Activated CD4-positive, alpha-beta memory T cell treated with anti-CD3 and anti-CD28 coated beads, Interleukin-2, amount 10 ng/mL, durations not matched to agents 7 days and 5 days (primary cell): ENCODE results near the gene CA11. TPM values are rescaled to one million over a fixed set of nuclear protein-coding genes. Genes with fewer than 3 reads are reported as not detected.
"Not testable (repeated sequence)": the region's sequence is repeated elsewhere in the genome, so short reads cannot be mapped to it uniquely, and the experiment has no call there.

Experiments used
- CTCF ChIA-PET: fragments of 350-600 bp; sonication (Branson Sonifier 250); formaldehyde crosslinking; loops from one replicate; lab custom pipeline; 2021; ENCODE audit warnings: antibody characterized with exemption, inconsistent platforms; lab: Charles Lee
- POLR2A ChIA-PET: fragments of 350-600 bp; sonication (Branson Sonifier 250); formaldehyde crosslinking; loops from one replicate; lab custom pipeline; 2021; ENCODE audit warnings: antibody characterized with exemption; lab: Charles Lee
- DNase-seq: peaks from one replicate; pipeline ENCODE4 v3.0.0-alpha.2; 2020
- H3K27ac Mint-ChIP-seq: one replicate; pipeline ENCODE4 v1.8.0; 2021; ENCODE audit warnings: mild to moderate bottlenecking, mixed read lengths
- H3K27me3 Mint-ChIP-seq: one replicate; pipeline ENCODE4 v1.8.0; 2021; ENCODE audit warnings: mixed read lengths
- H3K36me3 Mint-ChIP-seq: one replicate; pipeline ENCODE4 v1.8.0; 2021; ENCODE audit warnings: low read depth, mixed read lengths
- H3K4me1 Mint-ChIP-seq: one replicate; pipeline ENCODE4 v1.8.0; 2021; ENCODE audit warnings: mixed read lengths
- H3K4me3 Mint-ChIP-seq: one replicate; pipeline ENCODE4 v1.8.0; 2021; ENCODE audit warnings: mild to moderate bottlenecking, mixed read lengths
- H3K9me3 Mint-ChIP-seq: one replicate; pipeline ENCODE4 v1.8.0; 2021; ENCODE audit warnings: mixed read lengths
- total RNA-seq, 2 experiments: library from RNA; stranded (reverse); gene quantifications; one replicate each; pipeline ENCODE4 v1.2.3, GENCODE V29; 2021

CA11 gene
- total RNA-seq, 2 experiments from 2014 or later: 3.9 to 4.5 TPM

- no peaks in the 10 kb centered on the region for H3K9me3 Mint-ChIP-seq
- peak within 1 kb of the TSS; percentile 85 for H3K4me3 Mint-ChIP-seq
- H3K27me3 Mint-ChIP-seq: no peaks in the 10 kb centered on the region
- CTCF ChIA-PET: interaction anchor here (2.1 kb wide), 1 partner anchor 13 kb away, joined by 7 read pairs; no protein-coding TSS in a partner anchor
- no peak for DNase-seq
- peaks cover 48% of the 10 kb centered on the region for H3K4me1 Mint-ChIP-seq
- peak within 1 kb of the TSS; percentile 92 for H3K27ac Mint-ChIP-seq
- H3K36me3 Mint-ChIP-seq: no peaks in the 10 kb centered on the region
- POLR2A ChIA-PET: interaction anchor here (1.5 to 2.3 kb wide), 4 partner anchors 9 to 20 kb away, joined by 6 to 15 read pairs (median 12); partner anchors contain the start of genes CA11, RPL18 and SPHK2
Observed at GRCh38 chr19:48636859-48637448, 9.0 kb downstream of the CA11 start, which contains the start of gene DBP. Gene DBP (minus strand): TSS chr19:48637379. CDS start chr19:48636994, 385 bp downstream.

GRCh38 chr19:48635966-48636858 lies 9.8 kb downstream of the CA11 start:
- no peaks in the 10 kb centered on the region for H3K36me3 Mint-ChIP-seq
- POLR2A ChIA-PET: interaction anchor here (1.5 to 2.3 kb wide), 4 partner anchors 8 to 19 kb away, joined by 6 to 15 read pairs (median 12); partner anchors contain the start of genes CA11, RPL18 and SPHK2
- H3K9me3 Mint-ChIP-seq: no peaks in the 10 kb centered on the region
- H3K27me3 Mint-ChIP-seq: no peaks in the 10 kb centered on the region
- H3K27ac Mint-ChIP-seq: peak overlapping the region; percentile 73
- CTCF ChIA-PET: interaction anchor here (2.1 kb wide), 1 partner anchor 13 kb away, joined by 7 read pairs; no protein-coding TSS in a partner anchor
- peaks cover 48% of the 10 kb centered on the region for H3K4me1 Mint-ChIP-seq
- peak overlapping the region; percentile 85 for H3K4me3 Mint-ChIP-seq
- DNase-seq: peak; percentile 40

- peaks cover under 1% of the 10 kb centered on the region for H3K36me3 Mint-ChIP-seq
Observed at GRCh38 chr19:48635263-48635965, 10.6 kb downstream of the CA11 start.

GRCh38 chr19:48634424-48635262 lies 11.3 kb downstream of the CA11 start:
- H3K4me1 Mint-ChIP-seq: peaks cover 53% of the 10 kb centered on the region
- H3K9me3 Mint-ChIP-seq: no peaks in the 10 kb centered on the region
- DNase-seq: peak; percentile 93
- POLR2A ChIA-PET: interaction anchor here (0.6 to 4.7 kb wide), 5 partner anchors 9 to 17 kb away, joined by 3 to 47 read pairs (median 4); partner anchors contain the start of genes CA11, RPL18 and SPHK2
- H3K36me3 Mint-ChIP-seq: peaks cover 4% of the 10 kb centered on the region
- H3K27ac Mint-ChIP-seq: peak overlapping the region; percentile 84
- CTCF ChIA-PET: interaction anchor here (0.6 to 2.0 kb wide), 5 partner anchors 11 to 76 kb away, joined by 3 to 11 read pairs (median 3); partner anchors contain the start of genes CA11, RPL18 and SPHK2
- H3K4me3 Mint-ChIP-seq: peak overlapping the region; percentile 70
- H3K27me3 Mint-ChIP-seq: no peaks in the 10 kb centered on the region

More at GRCh38 chr19:48635263-48635965, 10.6 kb downstream of the CA11 start:
- H3K4me3 Mint-ChIP-seq: peak overlapping the region; percentile 85
- no peaks in the 10 kb centered on the region for H3K9me3 Mint-ChIP-seq
- ChIA-PET CTCF (no interaction called here), POLR2A (interaction anchor here (3.1 to 4.7 kb wide), 2 partner anchors 12 to 17 kb away, joined by 15 to 47 read pairs; partner anchors contain the start of genes RPL18 and SPHK2)
- no peaks in the 10 kb centered on the region for H3K27me3 Mint-ChIP-seq
- DNase-seq: peak; percentile 79
- H3K4me1 Mint-ChIP-seq: peaks cover 54% of the 10 kb centered on the region
- peak overlapping the region; percentile 84 for H3K27ac Mint-ChIP-seq

GRCh38 chr19:48634036-48634342 lies 12.0 kb downstream of the CA11 start:
- POLR2A ChIA-PET: interaction anchor here (0.6 to 4.7 kb wide), 5 partner anchors 9 to 16 kb away, joined by 3 to 47 read pairs (median 4); partner anchors contain the start of genes CA11, RPL18 and SPHK2
- H3K27ac Mint-ChIP-seq: peak overlapping the region; percentile 84
- peak overlapping the region; percentile 70 for H3K4me3 Mint-ChIP-seq
- peaks cover 4% of the 10 kb centered on the region for H3K36me3 Mint-ChIP-seq
- no peaks in the 10 kb centered on the region for H3K9me3 Mint-ChIP-seq
- CTCF ChIA-PET: interaction anchor here (0.7 to 2.0 kb wide), 4 partner anchors 10 to 15 kb away, joined by 3 to 11 read pairs (median 6); partner anchors contain the start of genes CA11, RPL18 and SPHK2
- H3K27me3 Mint-ChIP-seq: no peaks in the 10 kb centered on the region
- no peak for DNase-seq
- peaks cover 49% of the 10 kb centered on the region for H3K4me1 Mint-ChIP-seq

GRCh38 chr19:48633148-48634035 lies 12.6 kb downstream of the CA11 start:
- Mint-ChIP-seq H3K9me3 (no peaks in the 10 kb centered on the region), H3K27ac (peak overlapping the region; percentile 84), H3K27me3 (no peaks in the 10 kb centered on the region), H3K36me3 (peaks cover 4% of the 10 kb centered on the region), H3K4me3 (no peak overlapping the region), H3K4me1 (peaks cover 45% of the 10 kb centered on the region)
- POLR2A ChIA-PET: interaction anchor here (0.6 to 4.7 kb wide), 6 partner anchors 8 to 15 kb away, joined by 3 to 47 read pairs (median 4); partner anchors contain the start of genes CA11, RPL18 and SPHK2
- DNase-seq: no peak
- CTCF ChIA-PET: interaction anchor here (0.7 to 2.0 kb wide), 4 partner anchors 9 to 14 kb away, joined by 3 to 11 read pairs (median 6); partner anchors contain the start of genes CA11, RPL18 and SPHK2

- Mint-ChIP-seq H3K9me3 (no peaks in the 10 kb centered on the region), H3K27me3 (no peaks in the 10 kb centered on the region), H3K36me3 (peaks cover 4% of the 10 kb centered on the region), H3K27ac (peak overlapping the region; percentile 35), H3K4me3 (no peak overlapping the region), H3K4me1 (peaks cover 39% of the 10 kb centered on the region)
- DNase-seq: no peak
- ChIA-PET CTCF (interaction anchor here (0.6 to 2.0 kb wide), 2 partner anchors 9 to 146 kb away, joined by 3 to 11 read pairs; no protein-coding TSS in a partner anchor), POLR2A (interaction anchor here (1.1 to 4.7 kb wide), 3 partner anchors 9 to 15 kb away, joined by 5 to 47 read pairs (median 15); partner anchors contain the start of genes RPL18 and SPHK2)
Observed at GRCh38 chr19:48632692-48633147, 13.3 kb downstream of the CA11 start.

GRCh38 chr19:48632286-48632685 lies 13.7 kb downstream of the CA11 start:
- not testable (repeated sequence) for DNase-seq, H3K9me3 Mint-ChIP-seq, H3K36me3 Mint-ChIP-seq, H3K27ac Mint-ChIP-seq, H3K4me3 Mint-ChIP-seq, H3K27me3 Mint-ChIP-seq
- ChIA-PET POLR2A (interaction anchor here (1.1 to 4.7 kb wide), 3 partner anchors 8 to 14 kb away, joined by 5 to 47 read pairs (median 15); partner anchors contain the start of genes RPL18 and SPHK2), CTCF (interaction anchor here (0.6 kb wide), 1 partner anchor 146 kb away, joined by 3 read pairs; no protein-coding TSS in a partner anchor)
- peaks cover 42% of the 10 kb centered on the region for H3K4me1 Mint-ChIP-seq

- DNase-seq: no peak
- POLR2A ChIA-PET: interaction anchor here (4.7 kb wide), 1 partner anchor 13 kb away, joined by 47 read pairs; the partner anchor contains the start of genes RPL18 and SPHK2
- no peaks in the 10 kb centered on the region for H3K9me3 Mint-ChIP-seq
- H3K4me3 Mint-ChIP-seq: no peak overlapping the region
- H3K4me1 Mint-ChIP-seq: peaks cover 50% of the 10 kb centered on the region
- H3K27ac Mint-ChIP-seq: peak overlapping the region; percentile 29
- H3K27me3 Mint-ChIP-seq: no peaks in the 10 kb centered on the region
- H3K36me3 Mint-ChIP-seq: peaks cover 7% of the 10 kb centered on the region
- CTCF ChIA-PET: no interaction called here
Observed at GRCh38 chr19:48631225-48631624, 14.8 kb downstream of the CA11 start.
